ENCODE measurements around the gene TMEM135. TPM values are rescaled to one million over a fixed set of nuclear protein-coding genes. Genes with fewer than 3 reads are reported as not detected.
"Not testable (repeated sequence)": the region's sequence is repeated elsewhere in the genome, so short reads cannot be mapped to it uniquely, and the experiment has no call there.

Gene TMEM135
- total RNA-seq, 1 experiment from 2014 or later = 12.6 TPM

- H3K4me1 Mint-ChIP-seq (ENCODE audit: low read depth, unreplicated experiment) = peaks cover 5% of the 10 kb centered on the region
- no peak for TF ChIP-seq CTCF (IDR thresholded peaks at IDR 0.05; ENCODE audit: unreplicated experiment)
- no peak for DNase-seq
- no peaks in the 10 kb centered on the region for H3K36me3 Mint-ChIP-seq (ENCODE audit: insufficient read depth, unreplicated experiment)
- CTCF ChIA-PET = no interaction called here
- H3K27me3 Mint-ChIP-seq (ENCODE audit: unreplicated experiment) = no peaks in the 10 kb centered on the region
- no peak overlapping the region for H3K4me3 Mint-ChIP-seq (ENCODE audit: low read depth, unreplicated experiment)
- no peaks in the 10 kb centered on the region for H3K9me3 Mint-ChIP-seq (ENCODE audit: low read depth, unreplicated experiment)
- no peak overlapping the region for H3K27ac Mint-ChIP-seq (ENCODE audit: unreplicated experiment)
- intact Hi-C loops (cut with micrococcal nuclease; ENCODE audit: unreplicated experiment) = no loop called here
- no TSS peak for BruUV-seq (replicated peaks)
Observed at GRCh38 chr11:87156970-87157369, 119.2 kb downstream of the TMEM135 start.

- H3K36me3 Mint-ChIP-seq (ENCODE audit: insufficient read depth, unreplicated experiment); CTCF ChIA-PET; H3K27ac Mint-ChIP-seq (ENCODE audit: unreplicated experiment); H3K27me3 Mint-ChIP-seq (ENCODE audit: unreplicated experiment); BruUV-seq (replicated peaks); H3K4me3 Mint-ChIP-seq (ENCODE audit: low read depth, unreplicated experiment); intact Hi-C loops (cut with micrococcal nuclease; ENCODE audit: unreplicated experiment); DNase-seq; H3K9me3 Mint-ChIP-seq (ENCODE audit: low read depth, unreplicated experiment): not testable (repeated sequence)
- peaks cover 13% of the 10 kb centered on the region for H3K4me1 Mint-ChIP-seq (ENCODE audit: low read depth, unreplicated experiment)
Observed at GRCh38 chr11:87169076-87169475, 131.3 kb downstream of the TMEM135 start.

- DNase-seq = peak; percentile 3
- Mint-ChIP-seq H3K27me3 (ENCODE audit: unreplicated experiment) (no peaks in the 10 kb centered on the region), H3K4me1 (ENCODE audit: low read depth, unreplicated experiment) (peaks cover 31% of the 10 kb centered on the region), H3K4me3 (ENCODE audit: low read depth, unreplicated experiment) (no peak overlapping the region), H3K9me3 (ENCODE audit: low read depth, unreplicated experiment) (peaks cover 4% of the 10 kb centered on the region), H3K36me3 (ENCODE audit: insufficient read depth, unreplicated experiment) (no peaks in the 10 kb centered on the region), H3K27ac (ENCODE audit: unreplicated experiment) (peak overlapping the region; percentile 56)
- intact Hi-C loops (cut with micrococcal nuclease; ENCODE audit: unreplicated experiment) = no loop called here
- CTCF ChIA-PET = interaction anchor here (0.6 kb wide), 1 partner anchor 1525 kb away, joined by 3 read pairs; no protein-coding TSS in a partner anchor
- no TSS peak for BruUV-seq (replicated peaks)
- TF ChIP-seq CTCF (IDR thresholded peaks at IDR 0.05; ENCODE audit: unreplicated experiment) = no peak
Observed at GRCh38 chr11:87173185-87174039, 135.7 kb downstream of the TMEM135 start.

- Mint-ChIP-seq H3K27ac (ENCODE audit: unreplicated experiment) (no peak overlapping the region), H3K4me3 (ENCODE audit: low read depth, unreplicated experiment) (no peak overlapping the region), H3K27me3 (ENCODE audit: unreplicated experiment) (no peaks in the 10 kb centered on the region), H3K9me3 (ENCODE audit: low read depth, unreplicated experiment) (peaks cover 4% of the 10 kb centered on the region), H3K4me1 (ENCODE audit: low read depth, unreplicated experiment) (peaks cover 30% of the 10 kb centered on the region), H3K36me3 (ENCODE audit: insufficient read depth, unreplicated experiment) (no peaks in the 10 kb centered on the region)
- CTCF ChIA-PET = no interaction called here
- DNase-seq = no peak
- no peak for TF ChIP-seq CTCF (IDR thresholded peaks at IDR 0.05; ENCODE audit: unreplicated experiment)
- intact Hi-C loops (cut with micrococcal nuclease; ENCODE audit: unreplicated experiment) = no loop called here
- no TSS peak for BruUV-seq (replicated peaks)
Observed at GRCh38 chr11:87174870-87175269, 137.1 kb downstream of the TMEM135 start.

- BruUV-seq (replicated peaks) = no TSS peak
- no peak for DNase-seq
- intact Hi-C loops (cut with micrococcal nuclease; ENCODE audit: unreplicated experiment) = no loop called here
- Mint-ChIP-seq H3K9me3 (ENCODE audit: low read depth, unreplicated experiment) (peaks cover 4% of the 10 kb centered on the region), H3K36me3 (ENCODE audit: insufficient read depth, unreplicated experiment) (no peaks in the 10 kb centered on the region), H3K4me1 (ENCODE audit: low read depth, unreplicated experiment) (peaks cover 24% of the 10 kb centered on the region), H3K27ac (ENCODE audit: unreplicated experiment) (no peak overlapping the region), H3K27me3 (ENCODE audit: unreplicated experiment) (no peaks in the 10 kb centered on the region), H3K4me3 (ENCODE audit: low read depth, unreplicated experiment) (no peak overlapping the region)
- TF ChIP-seq CTCF (IDR thresholded peaks at IDR 0.05; ENCODE audit: unreplicated experiment) = no peak
- CTCF ChIA-PET = no interaction called here
Observed at GRCh38 chr11:87176044-87176443, 138.3 kb downstream of the TMEM135 start.
